Osteocyte (in vitro differentiated cells): Measurements from ENCODE around the gene FAM53B. TPM values are rescaled to one million over a fixed set of nuclear protein-coding genes. Genes with fewer than 3 reads are reported as not detected.

Experiments
- DNase-seq: peaks from one replicate; pipeline ENCODE4 v3.0.0; 2021; ENCODE audit warnings: mixed read lengths; ENCODE audit not compliant: unreplicated experiment; ENCODE audit errors: extremely low spot score
- H3K27ac Mint-ChIP-seq: one replicate; pipeline ENCODE4 v1.8.0; 2021; ENCODE audit warnings: mild to moderate bottlenecking, mixed read lengths; ENCODE audit not compliant: unreplicated experiment
- H3K27me3 Mint-ChIP-seq: one replicate; pipeline ENCODE4 v1.8.0; 2021; ENCODE audit warnings: mixed read lengths; ENCODE audit not compliant: unreplicated experiment
- H3K36me3 Mint-ChIP-seq: one replicate; pipeline ENCODE4 v1.8.0; 2021; ENCODE audit warnings: mixed read lengths; ENCODE audit not compliant: unreplicated experiment
- H3K4me1 Mint-ChIP-seq: one replicate; pipeline ENCODE4 v1.8.0; 2021; ENCODE audit warnings: mixed read lengths; ENCODE audit not compliant: unreplicated experiment
- H3K4me3 Mint-ChIP-seq: one replicate; pipeline ENCODE4 v1.8.0; 2021; ENCODE audit warnings: mild to moderate bottlenecking, moderate library complexity, mixed read lengths; ENCODE audit not compliant: unreplicated experiment
- H3K9me3 Mint-ChIP-seq: one replicate; pipeline ENCODE4 v1.8.0; 2021; ENCODE audit warnings: mixed read lengths; ENCODE audit not compliant: unreplicated experiment
- total RNA-seq: library from RNA; stranded (reverse); gene quantifications from 2 replicates; pipeline ENCODE4 v1.2.1, GENCODE V29; 2021
- TF ChIP-seq, protein P1 (sequence below): fragments of 200-600 bp; sonication (generic); IDR thresholded peaks from 2 replicates; pipeline ENCODE4 v1.5.0; 2021; ENCODE audit warnings: antibody characterized with exemption, mild to moderate bottlenecking, moderate library complexity

Gene FAM53B
- total RNA-seq, 1 donor from 2014 or later, result 14.7 TPM

DNA sequence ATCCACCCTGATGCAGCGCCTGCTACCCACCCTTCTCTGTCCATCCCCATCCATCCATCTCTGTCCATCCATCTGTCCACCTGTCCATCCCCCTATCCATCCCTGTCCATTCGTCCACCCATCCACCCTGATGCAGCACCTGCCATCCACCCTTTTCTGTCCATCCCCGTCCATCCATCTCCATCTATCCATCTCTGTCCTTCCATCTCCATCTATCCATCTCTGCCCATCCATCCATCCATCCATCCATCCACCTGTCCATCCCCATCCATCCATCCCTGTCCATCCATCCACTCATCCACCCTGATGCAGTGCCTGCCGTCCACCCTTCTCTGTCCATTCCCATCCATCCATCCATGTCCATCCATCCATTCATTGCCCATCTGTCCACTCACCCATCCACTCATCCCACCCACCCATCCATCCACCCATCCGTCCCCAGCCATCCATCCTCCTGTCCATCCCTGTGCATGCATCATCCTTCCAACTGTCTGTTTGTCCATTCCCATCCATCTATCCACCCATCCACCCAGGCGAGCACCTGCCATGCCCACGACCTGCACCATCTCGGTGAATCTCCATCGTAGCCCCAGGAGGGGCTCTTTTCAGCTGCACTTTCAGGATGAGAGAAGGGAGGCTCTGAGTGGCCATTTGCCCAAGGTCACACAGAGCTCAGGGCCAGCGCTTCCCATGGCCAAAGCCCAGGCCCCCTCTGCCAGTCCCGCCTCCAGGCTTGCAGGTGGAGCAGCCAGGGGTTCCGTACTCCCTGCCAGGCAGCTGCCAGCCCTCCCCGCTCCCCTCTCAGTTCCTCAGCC, 145.2 kb downstream of the FAM53B start:
- Mint-ChIP-seq H3K27ac (no peak overlapping the region), H3K36me3 (no peaks in the 10 kb centered on the region), H3K27me3 (no peaks in the 10 kb centered on the region), H3K4me3 (no peak overlapping the region), H3K9me3 (no peaks in the 10 kb centered on the region), H3K4me1 (no peaks in the 10 kb centered on the region)
- TF ChIP-seq, protein P1, sequence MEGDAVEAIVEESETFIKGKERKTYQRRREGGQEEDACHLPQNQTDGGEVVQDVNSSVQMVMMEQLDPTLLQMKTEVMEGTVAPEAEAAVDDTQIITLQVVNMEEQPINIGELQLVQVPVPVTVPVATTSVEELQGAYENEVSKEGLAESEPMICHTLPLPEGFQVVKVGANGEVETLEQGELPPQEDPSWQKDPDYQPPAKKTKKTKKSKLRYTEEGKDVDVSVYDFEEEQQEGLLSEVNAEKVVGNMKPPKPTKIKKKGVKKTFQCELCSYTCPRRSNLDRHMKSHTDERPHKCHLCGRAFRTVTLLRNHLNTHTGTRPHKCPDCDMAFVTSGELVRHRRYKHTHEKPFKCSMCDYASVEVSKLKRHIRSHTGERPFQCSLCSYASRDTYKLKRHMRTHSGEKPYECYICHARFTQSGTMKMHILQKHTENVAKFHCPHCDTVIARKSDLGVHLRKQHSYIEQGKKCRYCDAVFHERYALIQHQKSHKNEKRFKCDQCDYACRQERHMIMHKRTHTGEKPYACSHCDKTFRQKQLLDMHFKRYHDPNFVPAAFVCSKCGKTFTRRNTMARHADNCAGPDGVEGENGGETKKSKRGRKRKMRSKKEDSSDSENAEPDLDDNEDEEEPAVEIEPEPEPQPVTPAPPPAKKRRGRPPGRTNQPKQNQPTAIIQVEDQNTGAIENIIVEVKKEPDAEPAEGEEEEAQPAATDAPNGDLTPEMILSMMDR, result no peak
- no peak for DNase-seq

DNA sequence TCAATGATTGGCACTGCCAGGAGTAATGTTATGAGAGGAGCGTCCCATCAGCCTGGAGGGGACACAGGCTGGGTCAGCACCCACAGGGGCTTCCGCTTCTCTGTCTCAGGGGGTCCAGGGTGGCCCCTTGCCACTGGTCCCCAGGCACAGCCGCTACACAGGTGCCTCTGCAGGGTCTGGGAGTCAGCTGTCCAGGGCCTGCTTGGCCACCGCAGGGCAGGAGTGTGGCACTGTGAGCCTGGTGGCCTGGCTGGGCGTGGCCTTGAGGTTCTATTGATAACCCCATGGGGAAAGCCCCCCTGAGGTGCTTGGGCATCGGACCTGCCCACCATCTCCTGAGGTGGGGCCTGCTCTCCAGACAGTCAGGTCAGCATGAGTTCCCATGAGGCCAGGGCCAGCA, 146.0 kb downstream of the FAM53B start:
- DNase-seq, result no peak
- no peaks in the 10 kb centered on the region for H3K9me3 Mint-ChIP-seq

DNA sequence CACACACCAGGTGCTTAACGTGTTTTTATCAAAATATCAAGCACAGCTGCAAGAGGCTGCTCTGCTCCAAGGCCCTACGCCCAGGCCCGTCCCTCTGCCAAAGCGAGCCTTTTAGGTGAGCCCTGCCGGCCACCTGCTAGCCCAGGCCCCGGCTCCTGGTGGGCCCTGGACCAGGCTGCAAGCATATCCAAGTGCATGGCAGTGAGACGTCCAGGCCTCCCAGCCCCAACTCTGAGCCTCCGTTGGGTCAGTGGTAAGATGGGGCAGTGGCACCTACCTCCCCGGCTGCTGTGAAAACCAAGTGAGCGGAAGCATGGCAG, 146.4 kb downstream of the FAM53B start:
- H3K9me3 Mint-ChIP-seq, result no peaks in the 10 kb centered on the region
- H3K4me1 Mint-ChIP-seq, result no peaks in the 10 kb centered on the region
- DNase-seq, result no peak
- H3K36me3 Mint-ChIP-seq, result no peaks in the 10 kb centered on the region
- H3K27ac Mint-ChIP-seq, result no peak overlapping the region
- TF ChIP-seq, protein P1, result no peak
- no peak overlapping the region for H3K4me3 Mint-ChIP-seq
- H3K27me3 Mint-ChIP-seq, result no peaks in the 10 kb centered on the region

More for the DNA sequence above, 146.0 kb downstream of the FAM53B start:
- TF ChIP-seq, protein P1, result no peak
- Mint-ChIP-seq H3K27ac (no peak overlapping the region), H3K4me1 (no peaks in the 10 kb centered on the region), H3K27me3 (no peaks in the 10 kb centered on the region), H3K36me3 (no peaks in the 10 kb centered on the region), H3K4me3 (no peak overlapping the region)

DNA sequence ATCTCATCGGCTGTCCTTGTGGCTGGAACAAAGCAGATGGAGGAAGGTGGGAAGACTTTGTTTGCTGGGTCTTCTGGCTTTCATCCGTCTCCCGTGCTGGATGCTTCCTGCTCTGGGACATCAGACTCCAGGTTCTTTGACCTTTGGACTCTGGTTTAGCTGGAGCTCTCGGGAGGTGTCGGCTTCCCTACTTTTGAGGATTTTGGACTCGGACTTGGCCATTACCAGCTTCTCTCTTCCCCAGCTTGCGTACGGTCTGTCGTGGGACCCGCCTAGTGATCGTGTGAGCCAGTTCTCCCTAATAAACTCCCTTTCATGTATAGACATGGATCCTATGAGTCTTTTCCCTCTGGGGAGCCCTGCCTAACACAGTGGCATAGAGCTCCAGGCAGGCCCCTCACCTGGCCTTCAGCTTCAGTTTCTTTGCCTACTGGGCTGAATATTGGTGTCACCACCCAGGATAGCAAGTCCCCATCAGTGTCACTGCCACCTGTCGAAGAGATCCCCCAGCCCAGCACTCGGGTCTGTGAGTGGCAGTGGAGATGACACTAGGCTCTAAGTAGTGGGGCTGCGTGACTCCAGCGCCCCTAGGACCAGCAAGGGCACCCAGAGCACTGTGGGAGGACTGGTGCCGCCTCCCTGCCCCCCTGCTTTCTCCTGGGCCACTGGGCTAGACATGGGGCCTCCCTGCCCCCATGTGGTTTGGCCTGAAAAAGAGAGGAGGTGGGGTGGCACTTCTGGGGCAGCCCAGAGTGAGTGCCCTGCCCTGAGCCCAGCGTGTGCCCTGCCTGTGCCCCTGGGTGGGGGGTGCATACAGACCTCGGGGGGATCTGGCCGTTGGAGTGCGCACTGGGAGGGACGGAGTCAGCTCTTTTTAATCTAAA, 147.0 kb downstream of the FAM53B start:
- Mint-ChIP-seq H3K9me3 (no peaks in the 10 kb centered on the region), H3K4me3 (no peak overlapping the region), H3K36me3 (no peaks in the 10 kb centered on the region), H3K27ac (no peak overlapping the region), H3K27me3 (no peaks in the 10 kb centered on the region), H3K4me1 (no peaks in the 10 kb centered on the region)
- no peak for DNase-seq
- TF ChIP-seq, protein P1, result no peak
